Neuronal stem cell (in vitro differentiated cells): ENCODE measurements around the gene GRAPL.
"Not testable (repeated sequence)": the region's sequence is repeated elsewhere in the genome, so short reads cannot be mapped to it uniquely, and the experiment has no call there.

Source experiments
- DNase-seq: peaks from one replicate; pipeline ENCODE4 v3.0.0-alpha.2; 2013; ENCODE audit warnings: low spot score
- H2AFZ ChIP-seq: one replicate; pipeline ENCODE4 v1.6.1; 2013; ENCODE audit warnings: mild to moderate bottlenecking, low read length, inconsistent platforms
- H2AK5ac ChIP-seq: 2 replicates; pipeline ENCODE4 v1.6.1; 2013; ENCODE audit warnings: low read depth, mild to moderate bottlenecking, inconsistent platforms, low read length, moderate library complexity, mixed read lengths
- H2BK120ac ChIP-seq: 2 replicates; pipeline ENCODE4 v1.6.1; 2013; ENCODE audit warnings: low read depth, mild to moderate bottlenecking, inconsistent platforms, low read length, moderate library complexity, mixed read lengths
- H2BK12ac ChIP-seq: one replicate; pipeline ENCODE4 v1.6.1; 2013; ENCODE audit warnings: low read length, inconsistent platforms
- H2BK15ac ChIP-seq: 2 replicates; pipeline ENCODE4 v1.6.1; 2013; ENCODE audit warnings: mild to moderate bottlenecking, low read length, inconsistent platforms, mixed read lengths
- H2BK5ac ChIP-seq: one replicate; pipeline ENCODE4 v1.6.1; 2013; ENCODE audit warnings: inconsistent platforms, mild to moderate bottlenecking, low read length, moderate library complexity
- H3K14ac ChIP-seq: one replicate; pipeline ENCODE4 v1.6.1; 2013; ENCODE audit warnings: low read length, inconsistent platforms
- H3K18ac ChIP-seq: 2 replicates; pipeline ENCODE4 v1.6.1; 2013; ENCODE audit warnings: low read length, inconsistent platforms
- H3K23ac ChIP-seq: 2 replicates; pipeline ENCODE4 v1.6.1; 2013; ENCODE audit warnings: low read depth, mild to moderate bottlenecking, mixed read lengths, low read length, inconsistent platforms; ENCODE audit not compliant: poor library complexity
- H3K27ac ChIP-seq: replicated peaks from 3 replicates; pipeline ENCODE4 v1.5.1; 2013; ENCODE audit warnings: low read length, inconsistent platforms
- H3K27me3 ChIP-seq, 3 experiments: 2 replicates each; pipeline ENCODE4 v1.6.1; 2013; ENCODE audit warnings: low read length in 3 of 3, mild to moderate bottlenecking in 2 of 3, inconsistent platforms in 1 of 3, low read depth in 1 of 3, mixed read lengths in 1 of 3, moderate library complexity in 1 of 3; ENCODE audit not compliant: control insufficient read depth in 3 of 3, insufficient read depth in 3 of 3
- H3K36me3 ChIP-seq, 2 donors: replicated peaks in 1 of 2; 2 replicates each; pipeline ENCODE4 v1.6.1; 2013; ENCODE audit warnings: low read length in 2 of 2; ENCODE audit not compliant: control insufficient read depth in 2 of 2, insufficient read depth in 2 of 2
- H3K4ac ChIP-seq: 2 replicates; pipeline ENCODE4 v1.6.1; 2013; ENCODE audit warnings: inconsistent platforms, mild to moderate bottlenecking, low read length, moderate library complexity
- H3K4me1 ChIP-seq, 2 donors: 1 replicate in 1 of 2; 2 replicates in 1 of 2; pipeline ENCODE4 v1.6.1; 2013; ENCODE audit warnings: low read length in 2 of 2, low read depth in 1 of 2; ENCODE audit not compliant: control insufficient read depth in 2 of 2, insufficient read depth in 1 of 2
- H3K4me2 ChIP-seq: one replicate; pipeline ENCODE4 v1.6.1; 2013; ENCODE audit warnings: mild to moderate bottlenecking, low read length, inconsistent platforms; ENCODE audit not compliant: insufficient read depth, poor library complexity, severe bottlenecking
- H3K4me3 ChIP-seq, 2 donors: 2 replicates each; pipeline ENCODE4 v1.5.1; 2013; ENCODE audit warnings: low read length in 2 of 2, mild to moderate bottlenecking in 2 of 2, inconsistent platforms in 1 of 2, moderate library complexity in 1 of 2
- H3K79me1 ChIP-seq: one replicate; pipeline ENCODE4 v1.6.1; 2013; ENCODE audit warnings: low read depth, mild to moderate bottlenecking, inconsistent platforms, low read length, moderate library complexity
- H3K9ac ChIP-seq: one replicate; pipeline ENCODE4 v1.6.1; 2013; ENCODE audit warnings: mild to moderate bottlenecking, low read depth, low read length, inconsistent platforms; ENCODE audit not compliant: poor library complexity
- H3K9me3 ChIP-seq, 2 donors: replicated peaks in 1 of 2; 2 replicates each; pipeline versions ENCODE3 to v1.6.1; 2013; ENCODE audit warnings: low read length in 2 of 2, mild to moderate bottlenecking in 2 of 2, inconsistent platforms in 1 of 2, low read depth in 1 of 2, mixed read lengths in 1 of 2, moderate library complexity in 1 of 2; ENCODE audit not compliant: control insufficient read depth in 2 of 2, insufficient read depth in 1 of 2
- H4K8ac ChIP-seq: one replicate; pipeline ENCODE4 v1.6.1; 2013; ENCODE audit warnings: low read depth, mild to moderate bottlenecking, inconsistent platforms, low read length, moderate library complexity
- H4K91ac ChIP-seq: one replicate; pipeline ENCODE4 v1.6.1; 2013; ENCODE audit warnings: low read length, low read depth, mild to moderate bottlenecking, inconsistent platforms; ENCODE audit not compliant: poor library complexity
- WGBS, 2 donors: extraction: QIAGEN DNeasy Blood & Tissue Kit; methylation state at CpG; one replicate each; pipeline ENCODE4 v1.1.7; 2013; ENCODE audit warnings: missing lambda C conversion rate in 2 of 2, mixed read lengths in 1 of 2; ENCODE audit not compliant: insufficient read length in 2 of 2, insufficient replicate concordance in 1 of 2; ENCODE audit errors: extremely low coverage in 2 of 2; 5-methylcytosine and 5-hydroxymethylcytosine counted together

The GRAPL gene

GRCh38 chr17:19157628-19158027, 30.2 kb downstream of the GRAPL start:
- not testable (repeated sequence) for H3K14ac ChIP-seq, H4K8ac ChIP-seq, H3K4me1 ChIP-seq, H3K27me3 ChIP-seq, H3K18ac ChIP-seq, H3K9ac ChIP-seq, H2BK120ac ChIP-seq, H3K9me3 ChIP-seq, H2BK5ac ChIP-seq, H3K4ac ChIP-seq, H4K91ac ChIP-seq, H3K27ac ChIP-seq, H3K23ac ChIP-seq, H3K79me1 ChIP-seq, H3K4me2 ChIP-seq, H2BK15ac ChIP-seq, H2AK5ac ChIP-seq, H3K4me3 ChIP-seq, H2AFZ ChIP-seq, H2BK12ac ChIP-seq, H3K36me3 ChIP-seq, DNase-seq
- WGBS, 2 donors, result no CpG with 5 or more reads among the region's 8 CpGs

GRCh38 chr17:19158478-19158877, 31.1 kb downstream of the GRAPL start:
- not testable (repeated sequence) for H3K4ac ChIP-seq, H2AFZ ChIP-seq, H2BK120ac ChIP-seq, H3K9me3 ChIP-seq, H3K4me1 ChIP-seq, H3K79me1 ChIP-seq, H3K23ac ChIP-seq, H2BK15ac ChIP-seq, H2BK12ac ChIP-seq, H3K27me3 ChIP-seq, H3K4me3 ChIP-seq, H2AK5ac ChIP-seq, H3K4me2 ChIP-seq, H3K9ac ChIP-seq, H4K8ac ChIP-seq, H3K14ac ChIP-seq, H3K18ac ChIP-seq, H4K91ac ChIP-seq, H3K27ac ChIP-seq, H2BK5ac ChIP-seq, DNase-seq, H3K36me3 ChIP-seq
- WGBS, 2 donors, result no CpG with 5 or more reads among the region's 10 CpGs

- WGBS, 2 donors, result no CpG with 5 or more reads among the region's 2 CpGs
Observed at GRCh38 chr17:19158938-19159337, 31.5 kb downstream of the GRAPL start.

GRCh38 chr17:19161308-19162107, 34.1 kb downstream of the GRAPL start:
- H2BK120ac ChIP-seq, H3K27ac ChIP-seq, H3K79me1 ChIP-seq, H4K91ac ChIP-seq, H3K23ac ChIP-seq, H3K4me3 ChIP-seq, H2BK12ac ChIP-seq, H2BK5ac ChIP-seq, H3K9me3 ChIP-seq, H2AFZ ChIP-seq, DNase-seq, H3K36me3 ChIP-seq, H3K14ac ChIP-seq, H3K9ac ChIP-seq, H3K27me3 ChIP-seq, H2AK5ac ChIP-seq, H3K4ac ChIP-seq, H3K4me1 ChIP-seq, H3K4me2 ChIP-seq, H4K8ac ChIP-seq, H3K18ac ChIP-seq, H2BK15ac ChIP-seq: not testable (repeated sequence)
- no CpG with 5 or more reads among the region's 13 CpGs for WGBS, 2 donors

More at GRCh38 chr17:19158938-19159337, 31.5 kb downstream of the GRAPL start:
- H3K27ac ChIP-seq, H3K4me3 ChIP-seq, H2BK120ac ChIP-seq, H2AK5ac ChIP-seq, DNase-seq, H3K27me3 ChIP-seq, H3K36me3 ChIP-seq, H2BK5ac ChIP-seq, H3K18ac ChIP-seq, H3K14ac ChIP-seq, H3K79me1 ChIP-seq, H2BK12ac ChIP-seq, H3K9ac ChIP-seq, H3K4me2 ChIP-seq, H3K4me1 ChIP-seq, H3K9me3 ChIP-seq, H3K4ac ChIP-seq, H4K8ac ChIP-seq, H3K23ac ChIP-seq, H4K91ac ChIP-seq, H2AFZ ChIP-seq, H2BK15ac ChIP-seq: not testable (repeated sequence)
